HEK293 (cell line): Measurements from ENCODE around the gene ALAD.

Experiments used
- CTCF ChIA-PET: fragments of 350-600 bp; formaldehyde crosslinking; extraction: SDS; loops from one replicate; lab custom pipeline; 2021; ENCODE audit warnings: antibody characterized with exemption; lab: Yijun Ruan, JAX
- POLR2A ChIA-PET: fragments of 300-600 bp; formaldehyde crosslinking; extraction: SDS; loops from one replicate; lab custom pipeline; 2020; ENCODE audit warnings: antibody characterized with exemption, inconsistent platforms; lab: Yijun Ruan, JAX
- H3K27ac ChIP-seq: fragments of 200-500 bp; sonication (Bioruptor generic); 2 replicates; pipeline ENCODE4 v1.5.1; 2014; ENCODE audit warnings: low read depth, low read length, control low read depth, inconsistent platforms; ENCODE audit errors: extremely low read depth
- H3K36me3 ChIP-seq, 2 experiments: fragments of 200-500 bp in 1 of 2; sonication (Bioruptor generic) in 1 of 2; 1 replicate in 1 of 2; 2 replicates in 1 of 2; pipeline ENCODE4 v1.5.1; 2014 to 2017; ENCODE audit warnings: inconsistent platforms in 2 of 2, low read length in 2 of 2; ENCODE audit not compliant: control insufficient read depth in 2 of 2, insufficient read depth in 1 of 2
- H3K4me1 ChIP-seq: fragments of 200-500 bp; sonication (Bioruptor generic); 2 replicates; pipeline ENCODE4 v1.5.1; 2014; ENCODE audit warnings: mild to moderate bottlenecking, low read length, inconsistent platforms; ENCODE audit not compliant: control insufficient read depth, insufficient read depth
- H3K4me3 ChIP-seq: 2 replicates; pipeline ENCODE4 v1.5.1; 2011; ENCODE audit warnings: low read depth, mild to moderate bottlenecking, control low read depth, low read length, moderate library complexity
- H3K9me3 ChIP-seq: fragments of 200-500 bp; sonication (Bioruptor generic); 2 replicates; pipeline ENCODE4 v1.5.1; 2014; ENCODE audit warnings: low read depth, low read length, inconsistent platforms; ENCODE audit not compliant: control insufficient read depth, insufficient read depth
- PRDM6 ChIP-seq: fragments of 450-650 bp; formaldehyde crosslinking; IDR thresholded peaks from 2 replicates; pipeline ENCODE4 v1.5.1; 2017; ENCODE audit warnings: missing biosample characterization, missing genetic modification characterization
- SCRT2 ChIP-seq: fragments of 450-650 bp; formaldehyde crosslinking; IDR thresholded peaks from 2 replicates; pipeline ENCODE4 v1.5.1; 2016; ENCODE audit warnings: missing biosample characterization, missing genetic modification characterization
- TSHZ1 ChIP-seq: fragments of 450-650 bp; formaldehyde crosslinking; IDR thresholded peaks from 2 replicates; pipeline ENCODE4 v1.5.1; 2016; ENCODE audit warnings: missing biosample characterization, missing genetic modification characterization, borderline replicate concordance
- ZBTB49 ChIP-seq: fragments of 450-650 bp; formaldehyde crosslinking; IDR thresholded peaks from 2 replicates; pipeline ENCODE4 v1.5.1; 2016; ENCODE audit warnings: missing biosample characterization, missing genetic modification characterization, low read depth
- ZFP69B ChIP-seq: fragments of 450-650 bp; formaldehyde crosslinking; IDR thresholded peaks from 2 replicates; pipeline ENCODE4 v1.5.1; 2016; ENCODE audit warnings: missing biosample characterization, missing genetic modification characterization
- ZNF112 ChIP-seq: fragments of 450-650 bp; formaldehyde crosslinking; IDR thresholded peaks from 2 replicates; pipeline ENCODE4 v1.5.0; 2017; ENCODE audit warnings: missing biosample characterization, missing genetic modification characterization
- ZNF121 ChIP-seq: fragments of 450-650 bp; formaldehyde crosslinking; IDR thresholded peaks from 2 replicates; pipeline ENCODE4 v1.5.1; 2016; ENCODE audit warnings: missing biosample characterization, missing genetic modification characterization
- ZNF19 ChIP-seq: fragments of 450-650 bp; formaldehyde crosslinking; IDR thresholded peaks from 2 replicates; pipeline ENCODE4; 2016; ENCODE audit warnings: missing biosample characterization, missing genetic modification characterization, low read depth
- ZNF280D ChIP-seq: fragments of 450-650 bp; formaldehyde crosslinking; IDR thresholded peaks from 2 replicates; pipeline ENCODE4 v1.5.1; 2016; ENCODE audit warnings: missing biosample characterization, missing genetic modification characterization
- ZNF341 ChIP-seq: fragments of 450-650 bp; formaldehyde crosslinking; IDR thresholded peaks from 2 replicates; pipeline ENCODE4; 2016; ENCODE audit warnings: low read depth, missing biosample characterization, missing genetic modification characterization
- ZNF596 ChIP-seq: fragments of 450-650 bp; IDR thresholded peaks from 2 replicates; pipeline ENCODE4 v1.5.0; 2018; ENCODE audit warnings: missing biosample characterization, mild to moderate bottlenecking, missing genetic modification characterization, moderate library complexity
- ZNF692 ChIP-seq: fragments of 450-650 bp; formaldehyde crosslinking; IDR thresholded peaks from 2 replicates; pipeline ENCODE4 v1.5.1; 2016; ENCODE audit warnings: missing biosample characterization, missing genetic modification characterization
- ZNF785 ChIP-seq: fragments of 450-650 bp; formaldehyde crosslinking; IDR thresholded peaks from 2 replicates; pipeline ENCODE4 v1.5.1; 2016; ENCODE audit warnings: missing biosample characterization, missing genetic modification characterization
- ZNF830 ChIP-seq: fragments of 450-650 bp; IDR thresholded peaks from 2 replicates; pipeline ENCODE4 v1.5.0; 2018; ENCODE audit warnings: missing biosample characterization, missing genetic modification characterization, low read depth, mild to moderate bottlenecking, moderate library complexity
- ZSCAN16 ChIP-seq: fragments of 450-650 bp; formaldehyde crosslinking; IDR thresholded peaks from 2 replicates; pipeline ENCODE4 v1.5.1; 2016; ENCODE audit warnings: missing biosample characterization, missing genetic modification characterization
- ZSCAN30 ChIP-seq: fragments of 450-650 bp; IDR thresholded peaks from 2 replicates; pipeline ENCODE4 v1.5.1; 2018; ENCODE audit warnings: missing biosample characterization, mild to moderate bottlenecking, missing genetic modification characterization, moderate library complexity

ALAD gene

GRCh38 chr9:113363336-113363735 is 37.7 kb downstream of the ALAD start:
- no peak for TF ChIP-seq ZNF112 (tag by site-specific recombination)
- no peak for TF ChIP-seq SCRT2 (tag by site-specific recombination)
- TF ChIP-seq ZNF121 = peak; percentile 15; the same call in 1 of the 2 replicates
- TF ChIP-seq ZNF785 (tag by site-specific recombination) = no peak
- no peak overlapping the region for H3K27ac ChIP-seq
- POLR2A ChIA-PET = interaction anchor here (0.6 to 1.1 kb wide), 2 partner anchors 47 to 88 kb away, joined by 3 read pairs; partner anchors contain the start of genes C9orf43, CDC26, POLE3 and PRPF4

GRCh38 chr9:113361304-113362018 is 39.6 kb downstream of the ALAD start:
- Histone ChIP-seq H3K36me3 (no peaks in the 10 kb centered on the region), H3K4me1 (no peaks in the 10 kb centered on the region), H3K9me3 (no peaks in the 10 kb centered on the region), H3K4me3 (no peak overlapping the region), H3K27ac (no peak overlapping the region)
- no peak for TF ChIP-seq ZBTB49
- TF ChIP-seq ZNF280D (tag by site-specific recombination) = no peak
- TF ChIP-seq PRDM6 = peak; percentile 37; the same call in 1 of the 2 replicates
- no peak for TF ChIP-seq ZSCAN30 (tag by site-specific recombination)
- no peak for TF ChIP-seq ZNF596 (tag by site-specific recombination)
- POLR2A ChIA-PET = interaction anchor here (0.9 to 1.2 kb wide), 4 partner anchors 14 to 38 kb away, joined by 3 read pairs; partner anchors contain the start of genes HDHD3 and WDR31
- CTCF ChIA-PET = interaction anchor here (0.6 to 2.0 kb wide), 3 partner anchors 39 to 227 kb away, joined by 3 to 7 read pairs (median 5); partner anchors contain the start of genes ALAD, CDC26 and PRPF4

More at GRCh38 chr9:113363336-113363735, 37.7 kb downstream of the ALAD start:
- CTCF ChIA-PET = interaction anchor here (1.1 to 2.0 kb wide), 3 partner anchors 51 to 89 kb away, joined by 3 to 5 read pairs (median 3); partner anchors contain the start of genes CDC26 and PRPF4
- Histone ChIP-seq H3K9me3 (no peaks in the 10 kb centered on the region), H3K4me3 (no peak overlapping the region), H3K36me3 (no peaks in the 10 kb centered on the region), H3K4me1 (no peaks in the 10 kb centered on the region)

GRCh38 chr9:113360242-113360842 is 40.7 kb downstream of the ALAD start:
- Histone ChIP-seq H3K4me1 (no peaks in the 10 kb centered on the region), H3K9me3 (no peaks in the 10 kb centered on the region), H3K36me3 (no peaks in the 10 kb centered on the region), H3K27ac (no peak overlapping the region), H3K4me3 (no peak overlapping the region)
- POLR2A ChIA-PET = no interaction called here
- CTCF ChIA-PET = interaction anchor here (0.6 to 1.7 kb wide), 3 partner anchors 11 to 40 kb away, joined by 3 to 7 read pairs (median 3); partner anchors contain the start of genes ALAD and BSPRY
- TF ChIP-seq ZNF341 (tag by site-specific recombination) (no peak), ZNF692 (tag by site-specific recombination) (0 out of 2 replicates have a peak, but pooled peaks have one; percentile 18), ZNF830 (no peak), ZSCAN16 (no peak), ZNF19 (tag by site-specific recombination) (no peak), ZFP69B (tag by site-specific recombination) (peak; percentile 21; the same call in 1 of the 2 replicates), TSHZ1 (tag by site-specific recombination) (no peak)
